GM12892 (cell line): Measurements from ENCODE around the gene POU2AF2.

Source experiments
- DNase-seq: peaks from one replicate; pipeline ENCODE4 v3.0.0; 2011; ENCODE audit not compliant: insufficient read length
- FAIRE-seq: peaks from 2 replicates; lab custom pipeline; 2011; peaks lifted over from hg19 to GRCh38; lab: Jason Lieb, UNC
- POLR2A ChIP-seq: IDR thresholded peaks from 2 replicates; pipeline ENCODE4 v1.6.1; 2011; ENCODE audit warnings: low read depth, low read length, control low read depth
- POLR2AphosphoS5 ChIP-seq: IDR thresholded peaks from 2 replicates; pipeline ENCODE4 v1.6.1; 2011; ENCODE audit warnings: low read depth, low read length, control low read depth
- TAF1 ChIP-seq: IDR thresholded peaks from 2 replicates; pipeline ENCODE4 v1.6.1; 2011; ENCODE audit warnings: low read depth, mild to moderate bottlenecking, control low read depth, low read length, borderline replicate concordance

The POU2AF2 gene

DNA sequence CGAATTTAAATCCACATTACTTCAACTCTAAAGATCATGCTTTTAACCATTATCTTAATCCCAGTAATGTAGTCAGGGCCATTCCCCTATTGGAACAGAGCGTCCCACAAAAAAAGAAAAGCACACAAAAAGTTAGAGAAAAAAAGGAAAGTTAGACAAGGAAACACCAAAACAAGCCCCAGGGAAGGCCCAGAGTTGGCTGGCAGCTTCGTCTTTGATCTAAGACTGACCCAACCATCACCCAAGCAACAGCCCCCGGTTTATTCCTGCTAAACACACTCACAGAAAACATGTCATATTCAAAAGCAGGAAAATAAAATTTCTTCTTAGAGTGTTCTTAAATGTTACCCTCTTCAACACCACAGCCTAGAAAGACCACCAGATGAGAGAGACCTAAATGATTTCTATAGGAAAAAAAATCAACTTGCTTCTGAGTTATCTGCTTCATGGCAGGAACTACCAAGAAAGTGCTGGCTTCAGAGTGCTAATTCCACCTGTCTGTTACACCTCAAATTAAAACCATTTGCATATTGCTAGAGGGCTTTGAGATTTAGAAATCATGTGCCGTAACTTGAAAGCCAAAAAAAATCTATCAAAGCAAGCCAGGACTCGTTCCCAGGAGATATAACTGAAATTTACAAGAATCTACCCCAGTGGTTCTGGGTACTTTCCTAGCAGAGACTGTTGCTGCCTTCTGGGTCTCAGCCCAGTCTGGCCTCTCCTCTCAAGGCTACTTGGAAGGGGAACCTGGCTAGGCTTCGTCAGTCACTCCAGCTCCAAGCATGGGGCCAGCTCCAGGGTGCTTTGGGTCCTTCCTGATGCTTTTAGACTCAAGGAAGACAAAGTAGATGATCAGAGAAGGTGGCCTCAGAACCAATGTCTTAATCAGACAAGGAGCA, 84.0 kb downstream of the POU2AF2 start:
- DNase-seq (no peak), FAIRE-seq (no peak)
- TF ChIP-seq POLR2AphosphoS5, result no peak
- TF ChIP-seq TAF1, result no peak

DNA sequence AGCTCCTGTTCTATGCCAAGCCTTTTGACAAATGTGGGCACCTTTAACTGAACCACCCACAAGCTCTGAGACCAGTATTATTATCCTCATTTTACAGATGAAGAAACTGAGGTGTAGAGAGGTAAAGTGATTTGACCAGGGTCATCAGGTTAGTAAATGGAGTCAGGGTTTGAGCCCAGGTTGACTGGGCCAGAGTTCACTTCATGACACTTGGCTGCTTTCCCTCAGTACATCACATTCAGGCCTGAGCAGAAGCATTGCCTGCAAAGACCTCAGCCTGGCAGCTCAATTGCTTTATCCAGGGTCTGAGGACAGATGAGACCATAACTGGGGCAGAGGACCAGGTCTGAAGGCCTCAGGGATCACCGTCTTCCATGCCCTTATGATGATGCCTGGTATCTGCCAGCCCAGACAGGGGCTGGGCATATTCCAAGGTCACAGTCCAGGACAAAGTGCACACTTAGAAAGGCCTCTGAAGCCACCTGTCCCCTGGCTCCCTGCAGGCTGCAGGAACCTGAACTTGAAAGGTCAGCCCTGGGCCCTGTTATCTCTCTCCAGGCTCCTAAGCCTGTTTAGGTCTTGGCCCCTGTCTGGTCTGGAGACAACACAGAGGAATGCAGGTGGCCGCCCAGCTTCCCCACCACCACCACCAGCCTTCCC, 84.8 kb downstream of the POU2AF2 start:
- FAIRE-seq (peak; percentile 51), DNase-seq (no peak)
- TF ChIP-seq POLR2A (no peak), POLR2AphosphoS5 (no peak), TAF1 (no peak)

DNA sequence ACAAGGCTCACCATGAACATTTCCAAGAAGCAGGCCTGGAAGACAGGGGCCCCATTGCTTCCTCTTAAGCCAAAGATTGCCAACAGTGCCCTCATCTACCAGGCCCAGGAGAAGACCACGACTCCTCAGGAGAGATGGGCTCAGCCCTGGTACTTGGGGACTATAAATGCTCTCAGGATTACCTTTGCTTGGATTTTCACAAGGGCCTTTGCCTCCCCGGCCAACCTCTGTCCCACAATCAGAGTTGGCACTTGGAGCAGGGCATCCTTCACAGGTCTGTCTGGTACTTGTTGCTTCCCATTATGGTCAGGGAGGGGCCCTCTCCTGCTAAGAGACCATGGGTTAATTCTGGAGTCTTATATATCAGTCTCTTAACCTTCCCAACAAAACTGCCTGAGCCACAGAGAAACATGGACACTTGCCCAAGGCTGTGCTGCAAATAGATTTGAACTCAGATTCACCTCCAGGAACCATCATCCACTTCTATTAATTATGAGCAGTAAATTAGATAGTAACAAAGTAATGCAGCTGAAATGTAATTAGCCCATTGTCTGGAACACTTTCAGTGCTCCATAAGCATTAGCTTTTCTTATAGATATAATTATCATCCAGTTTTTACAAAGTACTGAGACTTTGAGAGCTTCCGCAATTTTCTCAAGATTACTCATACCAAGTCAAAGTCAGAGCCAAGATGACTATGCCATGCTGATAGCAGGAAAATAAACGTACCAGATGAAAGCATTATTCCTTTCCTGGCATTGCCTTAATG, 86.4 kb downstream of the POU2AF2 start:
- FAIRE-seq (no peak), DNase-seq (no peak)
- TF ChIP-seq TAF1 (no peak), POLR2A (no peak), POLR2AphosphoS5 (no peak)

DNA sequence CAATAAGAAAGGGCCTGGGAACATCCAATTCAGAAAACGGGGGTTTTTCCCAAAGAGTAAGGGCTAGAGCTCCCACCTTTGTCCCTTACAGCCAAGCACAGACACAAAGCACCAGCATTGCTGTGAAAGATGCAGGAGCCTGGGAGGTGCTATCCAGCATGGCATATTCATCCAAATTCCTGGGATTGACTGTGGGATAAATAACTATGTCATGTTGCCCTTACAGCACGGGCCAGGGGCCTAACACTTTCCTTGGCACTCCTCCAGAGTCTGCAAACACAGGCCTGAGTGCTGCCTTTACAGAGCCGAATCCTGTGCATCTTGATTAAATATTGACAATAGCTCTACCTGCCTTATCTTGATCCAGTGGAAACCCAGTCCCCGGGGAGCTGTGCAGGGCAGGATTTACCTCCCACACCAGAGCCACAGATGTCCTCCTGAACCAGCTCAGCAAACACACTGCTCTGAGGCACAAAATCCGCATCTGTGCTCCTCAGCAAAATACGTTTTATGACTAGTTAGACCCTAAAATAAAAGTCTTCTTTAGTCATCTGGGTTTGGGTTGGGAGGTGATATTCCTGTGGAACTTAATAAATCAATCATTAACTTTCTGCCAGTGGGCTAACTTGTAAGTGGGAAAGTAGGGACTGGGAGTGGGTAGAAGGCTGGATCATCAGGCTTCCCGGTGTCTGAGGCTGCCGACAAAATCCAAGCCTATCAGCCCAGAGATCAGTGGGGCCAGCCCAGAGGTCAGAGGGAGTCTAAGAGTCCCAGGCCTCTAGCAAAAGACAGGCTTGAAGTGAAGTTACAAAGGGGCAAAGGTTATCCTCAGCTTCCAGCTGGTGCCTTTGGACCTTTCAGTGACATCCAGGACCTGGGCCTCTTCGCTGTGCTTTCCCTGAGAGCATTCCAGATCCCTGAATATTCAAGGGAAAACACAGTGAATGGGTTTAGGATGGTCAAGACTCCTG, 89.3 kb downstream of the POU2AF2 start:
- DNase-seq (no peak), FAIRE-seq (no peak)
- TF ChIP-seq TAF1 (no peak), POLR2AphosphoS5 (no peak), POLR2A (no peak)

DNA sequence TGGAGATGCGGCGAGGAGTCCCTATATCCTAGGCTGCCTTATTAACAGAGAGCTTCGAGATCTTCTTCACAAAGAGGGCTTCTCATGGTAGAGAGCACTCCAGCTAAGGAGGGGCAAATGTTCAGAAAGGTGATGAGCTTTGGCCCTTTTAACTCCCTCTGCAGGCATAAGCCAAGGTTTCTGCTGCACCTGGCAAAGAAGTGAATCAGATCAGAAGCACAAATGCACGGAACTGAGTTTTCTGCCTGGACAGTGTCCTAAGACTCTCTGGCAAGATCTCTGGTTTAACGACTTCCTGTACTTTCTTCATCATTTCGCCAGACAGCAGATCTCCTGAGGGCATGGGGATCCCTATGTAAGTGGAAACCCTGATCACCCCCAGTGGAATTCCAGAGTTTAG, 90.0 kb downstream of the POU2AF2 start:
- DNase-seq (no peak), FAIRE-seq (no peak)
- no peak for TF ChIP-seq POLR2A
